PC-9 (cell line): ENCODE results near the gene NELL1. TPM values are rescaled to one million over a fixed set of nuclear protein-coding genes. Genes with fewer than 3 reads are reported as not detected.

Source experiments
- BruUV-seq: library from RNA; stranded (reverse); fragments of 400-500 nt; replicated peaks from 2 replicates; lab custom pipeline; 2021; lab: Mats Ljungman, UMichigan
- CTCF ChIA-PET: fragments of 300-600 bp; sonication (Branson Sonifier 250); formaldehyde crosslinking; loops from one replicate; lab custom pipeline; 2022; ENCODE audit warnings: antibody characterized with exemption; lab: Charles Lee
- POLR2A ChIA-PET: fragments of 300-600 bp; sonication (Branson Sonifier 250); formaldehyde crosslinking; loops from one replicate; lab custom pipeline; 2022; ENCODE audit warnings: antibody characterized with exemption; ENCODE audit not compliant: unreplicated experiment; lab: Charles Lee
- DNase-seq, 2 experiments: peaks; one replicate each; pipeline versions ENCODE4 v3.0.0 to v3.0.0-alpha.2; 2015 to 2022; ENCODE audit warnings: mixed read lengths in 1 of 2
- H2AFZ ChIP-seq: fragments of 200-600 bp; sonication (generic); 2 replicates; pipeline ENCODE4 v1.8.1; 2017; ENCODE audit warnings: antibody characterized with exemption
- H3F3A ChIP-seq: fragments of 200-600 bp; sonication (generic); 2 replicates; pipeline ENCODE4 v1.8.1; 2017; ENCODE audit warnings: antibody characterized with exemption, mild to moderate bottlenecking, low read depth; ENCODE audit not compliant: insufficient read depth
- H3K27ac ChIP-seq: fragments of 200-600 bp; sonication (generic); 2 replicates; pipeline ENCODE4 v1.6.1; 2016; ENCODE audit warnings: mixed run types
- H3K27me3 ChIP-seq: fragments of 200-600 bp; sonication (generic); 2 replicates; pipeline ENCODE4 v1.6.1; 2016; ENCODE audit warnings: low read depth, mixed run types; ENCODE audit not compliant: insufficient read depth
- H3K36me3 ChIP-seq: fragments of 200-600 bp; sonication (generic); 2 replicates; pipeline ENCODE4 v1.6.1; 2016; ENCODE audit warnings: low read depth, mixed run types
- H3K4me1 ChIP-seq: fragments of 200-600 bp; sonication (generic); replicated peaks from 2 replicates; pipeline ENCODE4 v1.6.1; 2016; ENCODE audit warnings: mixed run types; ENCODE audit not compliant: insufficient read depth
- H3K4me2 ChIP-seq: fragments of 200-600 bp; sonication (generic); 2 replicates; pipeline ENCODE4 v1.6.1; 2017; ENCODE audit warnings: mixed run types
- H3K4me3 ChIP-seq: fragments of 200-600 bp; sonication (generic); 2 replicates; pipeline ENCODE4 v1.6.1; 2016; ENCODE audit warnings: mixed run types
- H3K79me2 ChIP-seq: fragments of 200-600 bp; sonication (generic); 2 replicates; pipeline ENCODE4 v1.6.1; 2017; ENCODE audit warnings: low read depth, mixed run types
- H3K9me2 ChIP-seq: fragments of 200-600 bp; sonication (generic); 2 replicates; pipeline ENCODE4 v1.8.1; 2017; ENCODE audit warnings: mild to moderate bottlenecking; ENCODE audit not compliant: insufficient read depth
- H3K9me3 ChIP-seq: fragments of 200-600 bp; sonication (generic); 2 replicates; pipeline ENCODE4 v1.8.1; 2016; ENCODE audit warnings: low read depth; ENCODE audit not compliant: insufficient read depth
- H4K20me1 ChIP-seq: fragments of 200-600 bp; sonication (generic); 2 replicates; pipeline ENCODE4 v1.8.1; 2017; ENCODE audit not compliant: insufficient read depth
- CTCF ChIP-seq: fragments of 200-600 bp; sonication (generic); conservative IDR thresholded peaks from 2 replicates; pipeline ENCODE4 v1.6.1; 2017; ENCODE audit warnings: mixed run types, antibody characterized with exemption, mild to moderate bottlenecking, moderate library complexity
- EZH2 ChIP-seq: fragments of 200-600 bp; sonication (generic); IDR thresholded peaks from 2 replicates; pipeline ENCODE4 v1.8.0; 2017; ENCODE audit warnings: antibody characterized with exemption, low read depth
- intact Hi-C: fragments of 100-400 bp; cut with micrococcal nuclease; formaldehyde crosslinking; loops from one replicate; pipeline ENCODE4 v1.10.0; 2022; ENCODE audit not compliant: unreplicated experiment
- total RNA-seq: library from RNA; stranded (reverse); gene quantifications from 2 replicates; pipeline ENCODE4 v1.2.3, GENCODE V29; 2021

Gene NELL1
- total RNA-seq, 1 experiment from 2014 or later, result not detected

- POLR2A ChIA-PET, result no interaction called here
- no peaks in the 10 kb centered on the region for H3K27me3 ChIP-seq
- H3K36me3 ChIP-seq, result no peaks in the 10 kb centered on the region
- no peaks in the 10 kb centered on the region for H3K4me1 ChIP-seq
- DNase-seq, result no peak
- H2AFZ ChIP-seq, result no peak overlapping the region
- no TSS peak for BruUV-seq
- H3K4me3 ChIP-seq, result no peak overlapping the region
- H3K4me2 ChIP-seq, result no peak overlapping the region
- TF ChIP-seq EZH2 (no peak), CTCF (no peak)
- CTCF ChIA-PET, result no interaction called here
- H3K9me3 ChIP-seq, result no peaks in the 10 kb centered on the region
- H4K20me1 ChIP-seq, result no peaks in the 10 kb centered on the region
- H3K27ac ChIP-seq, result no peak overlapping the region
- no peaks in the 10 kb centered on the region for H3K79me2 ChIP-seq
- H3F3A ChIP-seq, result no peaks in the 10 kb centered on the region
- intact Hi-C loops, result no loop called here
- H3K9me2 ChIP-seq, result no peaks in the 10 kb centered on the region
These were observed 450.0 kb downstream of the NELL1 start for GRCh38 chr11:21119411-21119810.

GRCh38 chr11:21121991-21122390 lies 452.6 kb downstream of the NELL1 start:
- CTCF ChIA-PET, result no interaction called here
- no peak overlapping the region for H2AFZ ChIP-seq

GRCh38 chr11:21122523-21122922 lies 453.1 kb downstream of the NELL1 start:
- no peaks in the 10 kb centered on the region for H3F3A ChIP-seq
- H2AFZ ChIP-seq, result no peak overlapping the region
- no peaks in the 10 kb centered on the region for H4K20me1 ChIP-seq
- no peak overlapping the region for H3K27ac ChIP-seq
- no peaks in the 10 kb centered on the region for H3K27me3 ChIP-seq
- no peak overlapping the region for H3K4me3 ChIP-seq
- ChIA-PET POLR2A (no interaction called here), CTCF (no interaction called here)
- BruUV-seq, result no TSS peak
- TF ChIP-seq EZH2, result no peak
- no peak for TF ChIP-seq CTCF
- DNase-seq, result no peak
- H3K36me3 ChIP-seq, result no peaks in the 10 kb centered on the region
- no peak overlapping the region for H3K4me2 ChIP-seq
- no peaks in the 10 kb centered on the region for H3K9me2 ChIP-seq
- intact Hi-C loops, result no loop called here
- no peaks in the 10 kb centered on the region for H3K4me1 ChIP-seq
- H3K9me3 ChIP-seq, result no peaks in the 10 kb centered on the region
- H3K79me2 ChIP-seq, result no peaks in the 10 kb centered on the region

More at GRCh38 chr11:21121991-21122390, 452.6 kb downstream of the NELL1 start:
- POLR2A ChIA-PET, result no interaction called here
- no peaks in the 10 kb centered on the region for H3K79me2 ChIP-seq
- no peaks in the 10 kb centered on the region for H3F3A ChIP-seq
- H3K27me3 ChIP-seq, result no peaks in the 10 kb centered on the region
- no peak for TF ChIP-seq EZH2
- no peak for TF ChIP-seq CTCF
- no peaks in the 10 kb centered on the region for H3K9me3 ChIP-seq
- no peaks in the 10 kb centered on the region for H3K9me2 ChIP-seq
- no peaks in the 10 kb centered on the region for H3K36me3 ChIP-seq
- no peak overlapping the region for H3K27ac ChIP-seq
- no TSS peak for BruUV-seq
- no peaks in the 10 kb centered on the region for H3K4me1 ChIP-seq
- H3K4me2 ChIP-seq, result no peak overlapping the region
- intact Hi-C loops, result no loop called here
- DNase-seq, result no peak
- no peak overlapping the region for H3K4me3 ChIP-seq
- H4K20me1 ChIP-seq, result no peaks in the 10 kb centered on the region
